Head of caudate nucleus (tissue), 42 donors: ENCODE results near the gene LPXN.

Experiments
- DNase-seq, 42 donors: peaks; one replicate each; pipeline versions ENCODE4 v3.0.0 to v3.0.0-alpha.2; 2020 to 2021; ENCODE audit warnings: mixed read lengths in 7 of 42
- intact Hi-C: fragments of 100-400 bp; cut with DNase I; formaldehyde crosslinking; loops from one replicate; pipeline ENCODE4 v1.15.0; 2022

Gene LPXN

DNA sequence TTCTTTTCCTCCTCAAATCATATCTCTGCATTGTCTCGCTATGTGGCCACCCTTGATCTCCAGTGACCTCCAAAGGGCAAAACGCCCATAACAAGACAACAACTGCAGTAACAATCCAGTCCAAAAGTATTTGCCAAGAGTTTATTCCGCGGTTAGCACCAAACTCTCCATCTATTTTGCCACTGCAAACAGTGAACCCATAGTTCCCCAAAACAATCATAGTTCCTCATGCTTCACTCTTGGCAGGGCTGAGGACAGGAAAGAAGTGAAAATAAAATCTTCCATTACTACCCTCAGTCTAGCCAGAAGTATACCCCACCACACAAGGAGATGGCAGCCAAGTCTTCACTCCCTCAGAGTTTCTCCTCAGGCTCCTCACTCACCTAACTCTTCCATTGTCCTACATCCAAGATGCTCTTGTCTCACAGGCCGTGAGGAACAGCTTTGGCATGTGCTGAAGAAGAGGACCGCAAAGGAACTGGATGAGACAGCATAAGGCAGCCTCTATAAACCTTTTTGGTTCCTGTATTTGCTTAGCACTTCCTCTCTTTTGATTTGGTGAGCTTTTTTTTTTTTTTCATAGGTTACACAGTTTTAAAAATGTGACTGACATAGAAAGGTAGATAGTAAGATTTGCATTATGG lies at the start of gene LPXN:
Gene LPXN (minus strand): TSS at position 480 of the 644 bp plus-strand sequence. CDS start 84 bp downstream, at position 396.
- intact Hi-C loops, result loop anchor here (5.0 to 10.0 kb wide), 2 partner anchors 49 to 918 kb away; partner anchors contain the start of genes CLP1 and CNTF
- peak in 17 of 42 donors; percentile 7 to 70 (median 33) for DNase-seq

- intact Hi-C loops, result loop anchor here (10.0 kb wide), 1 partner anchor 50 kb away; the partner anchor contains the start of genes LPXN and ZFP91
- DNase-seq, result no peak
Observed at GRCh38 chr11:58625086-58625485, 49.4 kb upstream of the LPXN start.

- intact Hi-C loops, result loop anchor here (10.0 kb wide), 1 partner anchor 48 kb away; the partner anchor contains the start of genes LPXN and ZFP91
- DNase-seq, result peak in 1 of 42 donors; percentile 16
Observed at GRCh38 chr11:58622344-58622743, 46.7 kb upstream of the LPXN start, which contains the start of gene CNTF. Gene CNTF, plus strand, starts transcription at chr11:58622665. Its CDS starts 88 bp downstream, at chr11:58622753.

GRCh38 chr11:58621586-58622262 lies 46.1 kb upstream of the LPXN start:
- intact Hi-C loops, result loop anchor here (10.0 kb wide), 1 partner anchor 47 kb away; the partner anchor contains the start of genes LPXN and ZFP91
- no peak for DNase-seq

DNA sequence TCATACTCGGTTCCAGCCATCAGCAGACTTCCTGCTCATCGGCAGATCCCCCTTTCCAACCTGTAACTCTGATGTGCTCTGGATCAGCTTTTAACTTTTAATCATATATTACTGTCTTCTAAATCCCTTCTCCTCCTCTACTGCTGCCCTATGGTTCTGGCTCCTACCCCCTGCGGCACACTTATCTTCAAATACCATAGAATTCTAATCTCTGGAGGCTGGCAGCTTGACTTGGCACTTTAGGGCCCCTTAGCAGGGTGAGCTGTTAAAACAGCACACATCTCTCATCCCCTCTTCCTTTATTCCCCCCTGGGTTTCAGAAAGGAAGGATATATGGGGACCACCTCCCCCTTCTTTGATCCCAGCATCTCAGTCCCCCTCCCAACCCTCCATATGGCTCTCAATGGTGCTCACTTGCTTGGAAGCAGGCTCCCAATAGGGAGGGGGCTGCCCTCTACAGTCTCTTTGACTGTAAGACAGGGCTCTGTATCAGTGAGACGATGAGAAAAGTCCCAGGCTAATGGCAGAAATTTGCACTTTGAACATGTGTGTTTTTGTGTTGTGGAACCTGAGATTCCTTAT lies 42.4 kb upstream of the LPXN start:
- peak in 17 of 42 donors; percentile 13 to 70 (median 34) for DNase-seq

GRCh38 chr11:58616594-58616993 lies 40.9 kb upstream of the LPXN start:
- DNase-seq, result no peak
- intact Hi-C loops, result no loop called here

More for the DNA sequence above, 42.4 kb upstream of the LPXN start:
- intact Hi-C loops, result no loop called here

DNA sequence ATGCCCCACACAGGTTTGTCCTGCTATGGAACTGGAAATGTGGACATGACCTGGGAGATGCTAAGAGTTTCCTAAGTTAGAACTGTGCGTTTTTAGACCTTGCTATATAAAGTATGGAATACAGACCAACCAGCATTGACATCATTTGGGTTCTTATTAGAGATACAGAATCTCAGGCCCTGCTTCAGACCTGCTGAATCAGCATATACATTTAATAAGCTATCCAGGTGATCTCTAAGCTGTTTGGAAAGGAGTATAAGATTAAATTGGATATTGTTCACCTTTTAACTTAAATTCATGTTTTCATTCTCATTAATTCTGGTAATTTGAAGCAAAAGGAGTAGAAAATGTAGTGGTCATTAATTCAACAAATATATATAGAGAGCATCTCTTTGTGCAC lies 39.9 kb upstream of the LPXN start:
- intact Hi-C loops, result no loop called here
- no peak for DNase-seq

DNA sequence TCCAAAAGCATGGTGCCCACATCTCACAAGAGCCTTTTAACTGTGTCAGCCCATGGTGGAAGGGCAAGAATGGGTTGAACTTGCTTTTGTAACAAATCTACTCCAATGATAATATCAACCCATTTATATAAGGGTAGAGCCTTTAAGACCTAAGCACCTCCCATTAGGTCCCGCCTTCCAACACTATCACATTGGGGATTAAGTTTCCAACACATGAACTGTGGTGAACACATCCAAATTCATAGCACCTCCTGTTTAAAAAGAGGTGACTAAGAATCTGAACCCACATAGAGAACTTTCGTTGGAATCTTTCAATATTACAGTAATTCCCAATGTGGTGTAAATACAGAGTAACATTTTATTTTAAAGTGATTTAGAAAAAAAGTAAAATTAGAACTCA lies 37.6 kb upstream of the LPXN start:
- DNase-seq, result no peak
- intact Hi-C loops, result no loop called here

DNA sequence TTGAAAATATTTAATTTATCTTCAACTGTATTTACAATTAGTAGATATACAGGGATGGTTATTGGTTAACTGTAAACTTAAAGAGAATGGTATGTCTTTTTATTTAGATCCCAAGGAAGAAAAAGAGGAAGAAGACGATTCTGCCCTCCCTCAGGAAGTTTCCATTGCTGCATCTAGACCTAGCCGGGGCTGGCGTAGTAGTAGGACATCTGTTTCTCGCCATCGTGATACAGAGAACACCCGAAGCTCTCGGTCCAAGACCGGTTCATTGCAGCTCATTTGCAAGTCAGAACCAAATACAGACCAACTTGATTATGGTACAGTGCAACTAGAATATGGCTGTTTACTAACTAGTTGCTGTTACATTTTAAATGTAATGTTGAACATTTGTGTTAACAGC lies 34.1 kb upstream of the LPXN start:
- DNase-seq, result no peak
- intact Hi-C loops, result no loop called here

DNA sequence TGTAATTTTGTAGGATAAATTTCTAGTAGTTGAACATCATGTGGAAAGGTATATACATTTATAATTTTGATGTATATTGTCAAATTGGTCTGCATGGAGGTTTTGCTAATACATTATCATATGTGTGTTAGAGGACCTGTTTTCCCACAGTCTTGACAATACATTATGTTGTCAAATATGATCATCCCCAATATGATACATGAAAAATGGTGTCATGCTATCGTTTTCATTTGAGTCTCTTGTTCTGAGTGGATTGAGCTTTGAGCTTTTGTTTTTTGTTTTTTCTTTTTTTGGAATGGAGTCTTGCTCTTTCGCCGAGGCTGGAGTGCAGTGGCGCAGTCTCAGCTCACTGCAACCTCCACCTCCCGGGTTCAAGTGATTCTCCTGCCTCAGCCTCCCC lies 32.7 kb upstream of the LPXN start:
- intact Hi-C loops, result no loop called here
- DNase-seq, result no peak

GRCh38 chr11:58606930-58607714 lies 31.5 kb upstream of the LPXN start:
- no peak for DNase-seq
- intact Hi-C loops, result no loop called here

GRCh38 chr11:58600510-58600909 lies 24.9 kb upstream of the LPXN start:
- intact Hi-C loops, result no loop called here
- no peak for DNase-seq

DNA sequence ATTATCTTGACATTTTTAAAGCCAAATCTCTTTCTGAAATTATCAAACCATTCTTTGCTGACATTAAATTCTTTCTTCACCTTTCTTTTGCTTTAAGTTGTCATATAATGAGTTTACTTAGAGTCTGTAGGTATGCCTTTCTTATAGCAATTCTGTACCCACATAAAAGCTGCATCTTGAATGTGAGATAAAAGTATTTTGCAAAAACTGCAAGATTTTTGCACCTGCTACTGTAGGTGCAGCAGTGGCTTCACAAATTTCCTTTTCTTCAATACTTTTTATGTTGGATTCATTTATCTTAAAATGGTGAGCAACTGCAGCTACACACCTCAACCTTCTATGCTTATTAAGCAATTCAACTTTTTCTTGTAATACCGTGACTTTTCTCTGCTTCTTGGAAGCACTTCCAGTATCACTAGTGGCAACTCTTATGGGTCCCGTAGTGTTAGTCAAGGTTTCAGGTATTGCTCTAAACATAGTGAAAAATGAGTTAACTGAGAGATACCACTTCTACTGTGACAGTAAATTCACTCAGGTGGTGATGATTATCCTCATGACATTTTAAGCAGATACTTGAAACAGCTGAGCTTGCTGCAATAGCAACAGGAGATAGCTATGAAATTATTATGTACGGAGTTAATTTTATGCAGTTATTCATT lies 22.0 kb upstream of the LPXN start:
- intact Hi-C loops, result no loop called here
- DNase-seq, result no peak

DNA sequence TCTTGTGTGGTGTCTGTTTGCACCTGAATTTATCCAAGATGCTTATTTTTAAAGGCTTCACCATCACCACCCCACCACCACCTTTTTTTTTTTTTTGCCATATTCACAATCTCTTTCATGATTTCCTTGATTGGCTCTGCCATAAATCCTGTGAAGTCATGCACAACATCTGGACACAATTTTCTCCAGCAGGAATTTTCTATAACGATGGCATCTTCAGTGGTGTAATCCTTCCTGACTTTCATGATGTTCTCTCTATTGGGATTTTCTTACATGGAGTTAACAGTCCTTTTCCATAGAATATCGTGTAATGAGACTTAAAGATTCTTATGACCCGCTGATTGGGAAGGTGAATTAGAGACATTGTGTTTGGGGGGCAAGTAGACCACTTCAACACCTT lies 21.0 kb upstream of the LPXN start:
- no peak for DNase-seq
- intact Hi-C loops, result no loop called here

GRCh38 chr11:58594826-58595225 lies 19.2 kb upstream of the LPXN start:
- intact Hi-C loops, result no loop called here
- DNase-seq, result no peak

- no peak for DNase-seq
- intact Hi-C loops, result no loop called here
Observed at GRCh38 chr11:58592760-58593472, 17.3 kb upstream of the LPXN start.

DNA sequence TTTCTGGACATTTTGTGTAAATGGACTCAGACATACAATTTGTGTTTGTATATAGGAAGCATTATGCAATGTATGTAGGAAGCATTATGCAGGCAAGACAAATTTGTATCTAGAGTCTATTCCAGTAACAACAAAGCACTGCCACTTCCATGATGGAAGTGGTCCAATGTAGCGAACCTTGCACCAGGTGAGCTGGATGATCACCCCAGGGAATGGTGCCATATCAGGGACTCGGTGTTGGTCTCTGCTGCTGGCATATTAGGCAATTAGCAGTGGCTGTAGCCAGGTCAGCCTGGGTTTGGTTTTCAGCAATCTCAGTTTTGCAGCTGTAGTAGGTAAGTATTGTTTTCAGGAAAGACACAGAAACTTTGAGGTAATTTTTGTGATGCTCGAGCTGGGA lies 16.0 kb upstream of the LPXN start:
- intact Hi-C loops, result no loop called here
- no peak for DNase-seq

DNA sequence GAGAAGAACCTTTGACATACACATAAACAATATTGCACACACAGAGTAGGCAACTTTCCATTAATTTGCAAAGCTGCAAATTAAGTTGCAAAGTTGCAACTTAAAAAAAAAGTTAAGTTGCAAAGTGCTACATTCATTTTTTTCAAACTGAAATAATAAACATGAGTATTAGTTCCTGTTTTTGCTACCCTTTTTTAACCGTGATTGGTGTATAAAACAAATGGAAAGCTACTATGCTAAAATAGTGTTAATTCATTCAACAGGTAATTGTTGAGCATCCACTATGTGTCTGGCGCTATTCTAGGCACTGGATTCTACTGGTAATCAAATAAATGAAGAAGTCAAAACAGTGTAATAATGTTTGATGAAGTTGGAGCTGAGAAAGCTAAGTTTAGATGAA lies 11.3 kb upstream of the LPXN start:
- DNase-seq, result no peak
- intact Hi-C loops, result no loop called here
